ENCODE measurements around the gene GFAP.

Gene GFAP

GRCh38 chr17:44931376-44931775 is 16.1 kb upstream of the GFAP start:
- peaks cover 75% of the 10 kb centered on the region for H3K36me3 ChIP-seq (ENCODE audit: control insufficient read depth, insufficient read depth, low read length)
- H3K9me3 ChIP-seq (ENCODE audit: control insufficient read depth, low read length) = no peaks in the 10 kb centered on the region
- WGBS, 2 experiments = 97 to 98% methylated on average over 5 of the region's 5 CpGs
- H3K4me1 ChIP-seq (ENCODE audit: control insufficient read depth, insufficient read depth, low read length) = no peaks in the 10 kb centered on the region
- H3K27me3 ChIP-seq (ENCODE audit: control insufficient read depth, insufficient read depth, low read length, poor library complexity, severe bottlenecking) = no peaks in the 10 kb centered on the region
- no peak overlapping the region for H3K4me3 ChIP-seq (ENCODE audit: insufficient read depth, low read depth, low read length)
- no peak overlapping the region for H3K27ac ChIP-seq (ENCODE audit: insufficient read depth, low read depth, low read length, poor library complexity, severe bottlenecking)

- peaks cover 75% of the 10 kb centered on the region for H3K36me3 ChIP-seq (ENCODE audit: control insufficient read depth, insufficient read depth, low read length)
- no peak overlapping the region for H3K27ac ChIP-seq (ENCODE audit: insufficient read depth, low read depth, low read length, poor library complexity, severe bottlenecking)
- no peaks in the 10 kb centered on the region for H3K4me1 ChIP-seq (ENCODE audit: control insufficient read depth, insufficient read depth, low read length)
- H3K4me3 ChIP-seq (ENCODE audit: insufficient read depth, low read depth, low read length) = no peak overlapping the region
- 95% methylated on average over 6 of the region's 6 CpGs for WGBS, 2 experiments
- no peaks in the 10 kb centered on the region for H3K9me3 ChIP-seq (ENCODE audit: control insufficient read depth, low read length)
- no peaks in the 10 kb centered on the region for H3K27me3 ChIP-seq (ENCODE audit: control insufficient read depth, insufficient read depth, low read length, poor library complexity, severe bottlenecking)
These were observed 15.4 kb upstream of the GFAP start for GRCh38 chr17:44930667-44931066.

- peaks cover 64% of the 10 kb centered on the region for H3K36me3 ChIP-seq (ENCODE audit: control insufficient read depth, insufficient read depth, low read length)
- H3K4me1 ChIP-seq (ENCODE audit: control insufficient read depth, insufficient read depth, low read length) = no peaks in the 10 kb centered on the region
- no peak overlapping the region for H3K4me3 ChIP-seq (ENCODE audit: insufficient read depth, low read depth, low read length)
- H3K27me3 ChIP-seq (ENCODE audit: control insufficient read depth, insufficient read depth, low read length, poor library complexity, severe bottlenecking) = no peaks in the 10 kb centered on the region
- WGBS, 2 experiments = 94 to 95% methylated on average over 7 of the region's 7 CpGs
- no peaks in the 10 kb centered on the region for H3K9me3 ChIP-seq (ENCODE audit: control insufficient read depth, low read length)
- H3K27ac ChIP-seq (ENCODE audit: insufficient read depth, low read depth, low read length, poor library complexity, severe bottlenecking) = no peak overlapping the region
These were observed 13.8 kb upstream of the GFAP start for GRCh38 chr17:44928950-44929720.

DNA sequence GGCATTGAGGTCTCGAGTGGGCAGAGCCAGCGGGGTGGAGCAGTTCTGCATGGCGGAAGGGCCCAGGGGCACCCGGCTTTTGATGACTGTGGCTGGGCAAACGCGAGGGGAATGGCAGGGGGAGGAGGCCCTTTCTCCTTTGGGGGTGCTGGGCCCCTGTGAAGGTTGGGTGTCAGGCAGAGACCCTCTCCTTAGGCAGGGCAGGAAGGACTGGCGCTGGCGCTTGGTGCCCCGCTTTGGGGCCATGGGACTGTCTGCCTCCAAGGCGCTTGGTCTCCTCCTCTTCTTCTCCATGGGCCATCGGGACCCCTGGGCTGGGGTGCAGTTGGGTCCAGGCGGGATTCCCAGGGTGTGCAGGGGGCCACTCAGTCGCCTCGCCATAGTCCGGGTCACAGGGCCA is 12.8 kb upstream of the GFAP start:
- no peak overlapping the region for H3K27ac ChIP-seq (ENCODE audit: insufficient read depth, low read depth, low read length, poor library complexity, severe bottlenecking)
- no peaks in the 10 kb centered on the region for H3K27me3 ChIP-seq (ENCODE audit: control insufficient read depth, insufficient read depth, low read length, poor library complexity, severe bottlenecking)
- no peaks in the 10 kb centered on the region for H3K9me3 ChIP-seq (ENCODE audit: control insufficient read depth, low read length)
- 96 to 97% methylated on average over 15 of the region's 15 CpGs for WGBS, 2 experiments
- H3K36me3 ChIP-seq (ENCODE audit: control insufficient read depth, insufficient read depth, low read length) = peaks cover 59% of the 10 kb centered on the region
- H3K4me3 ChIP-seq (ENCODE audit: insufficient read depth, low read depth, low read length) = no peak overlapping the region
- peaks cover 4% of the 10 kb centered on the region for H3K4me1 ChIP-seq (ENCODE audit: control insufficient read depth, insufficient read depth, low read length)

GRCh38 chr17:44927696-44928095 is 12.4 kb upstream of the GFAP start:
- 96 to 100% methylated on average over 3 of the region's 3 CpGs for WGBS, 2 experiments
- no peak overlapping the region for H3K4me3 ChIP-seq (ENCODE audit: insufficient read depth, low read depth, low read length)
- H3K36me3 ChIP-seq (ENCODE audit: control insufficient read depth, insufficient read depth, low read length) = peaks cover 59% of the 10 kb centered on the region
- H3K27me3 ChIP-seq (ENCODE audit: control insufficient read depth, insufficient read depth, low read length, poor library complexity, severe bottlenecking) = no peaks in the 10 kb centered on the region
- no peaks in the 10 kb centered on the region for H3K9me3 ChIP-seq (ENCODE audit: control insufficient read depth, low read length)
- H3K27ac ChIP-seq (ENCODE audit: insufficient read depth, low read depth, low read length, poor library complexity, severe bottlenecking) = no peak overlapping the region
- H3K4me1 ChIP-seq (ENCODE audit: control insufficient read depth, insufficient read depth, low read length) = peaks cover 8% of the 10 kb centered on the region

DNA sequence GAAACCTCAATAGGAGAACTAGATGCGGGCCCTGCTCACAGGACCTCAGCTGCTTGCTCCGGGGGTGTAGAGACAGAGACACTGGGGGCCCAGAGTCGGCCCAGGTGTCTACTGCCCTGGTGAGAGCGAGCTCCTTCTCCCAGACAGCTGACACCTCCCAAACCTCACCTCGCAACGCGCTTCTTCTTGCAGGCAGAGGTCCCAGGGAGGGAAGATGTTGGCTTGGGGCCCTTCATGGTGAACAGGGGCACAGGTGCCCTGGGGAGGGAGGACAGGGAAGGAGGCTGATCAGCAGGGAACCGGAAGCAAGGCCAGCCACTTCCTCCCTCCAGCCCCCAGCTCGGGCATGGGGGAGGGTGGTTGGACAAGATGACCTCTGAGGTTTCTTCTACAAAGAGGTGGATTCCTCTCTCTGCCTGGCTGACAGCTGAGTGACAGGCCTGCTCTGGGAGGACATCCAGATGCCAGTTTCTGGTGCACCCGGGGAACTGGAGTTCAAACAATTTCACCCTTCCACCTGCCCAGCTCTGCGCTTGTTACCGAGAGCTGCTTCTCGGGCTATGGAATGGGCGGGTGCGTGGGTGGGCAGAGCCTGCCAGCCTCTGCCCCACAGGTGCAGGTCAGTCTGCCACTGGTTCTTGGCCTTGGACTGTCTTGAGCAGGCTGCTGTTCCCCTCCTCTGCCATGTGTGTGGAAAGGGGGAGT is 11.7 kb upstream of the GFAP start:
- Histone ChIP-seq H3K27me3 (ENCODE audit: control insufficient read depth, insufficient read depth, low read length, poor library complexity, severe bottlenecking) (no peaks in the 10 kb centered on the region), H3K4me3 (ENCODE audit: insufficient read depth, low read depth, low read length) (no peak overlapping the region), H3K27ac (ENCODE audit: insufficient read depth, low read depth, low read length, poor library complexity, severe bottlenecking) (no peak overlapping the region), H3K9me3 (ENCODE audit: control insufficient read depth, low read length) (no peaks in the 10 kb centered on the region), H3K36me3 (ENCODE audit: control insufficient read depth, insufficient read depth, low read length) (peaks cover 57% of the 10 kb centered on the region), H3K4me1 (ENCODE audit: control insufficient read depth, insufficient read depth, low read length) (peaks cover 16% of the 10 kb centered on the region)
- WGBS, 2 experiments = 95 to 98% methylated on average over 15 of the region's 15 CpGs

DNA sequence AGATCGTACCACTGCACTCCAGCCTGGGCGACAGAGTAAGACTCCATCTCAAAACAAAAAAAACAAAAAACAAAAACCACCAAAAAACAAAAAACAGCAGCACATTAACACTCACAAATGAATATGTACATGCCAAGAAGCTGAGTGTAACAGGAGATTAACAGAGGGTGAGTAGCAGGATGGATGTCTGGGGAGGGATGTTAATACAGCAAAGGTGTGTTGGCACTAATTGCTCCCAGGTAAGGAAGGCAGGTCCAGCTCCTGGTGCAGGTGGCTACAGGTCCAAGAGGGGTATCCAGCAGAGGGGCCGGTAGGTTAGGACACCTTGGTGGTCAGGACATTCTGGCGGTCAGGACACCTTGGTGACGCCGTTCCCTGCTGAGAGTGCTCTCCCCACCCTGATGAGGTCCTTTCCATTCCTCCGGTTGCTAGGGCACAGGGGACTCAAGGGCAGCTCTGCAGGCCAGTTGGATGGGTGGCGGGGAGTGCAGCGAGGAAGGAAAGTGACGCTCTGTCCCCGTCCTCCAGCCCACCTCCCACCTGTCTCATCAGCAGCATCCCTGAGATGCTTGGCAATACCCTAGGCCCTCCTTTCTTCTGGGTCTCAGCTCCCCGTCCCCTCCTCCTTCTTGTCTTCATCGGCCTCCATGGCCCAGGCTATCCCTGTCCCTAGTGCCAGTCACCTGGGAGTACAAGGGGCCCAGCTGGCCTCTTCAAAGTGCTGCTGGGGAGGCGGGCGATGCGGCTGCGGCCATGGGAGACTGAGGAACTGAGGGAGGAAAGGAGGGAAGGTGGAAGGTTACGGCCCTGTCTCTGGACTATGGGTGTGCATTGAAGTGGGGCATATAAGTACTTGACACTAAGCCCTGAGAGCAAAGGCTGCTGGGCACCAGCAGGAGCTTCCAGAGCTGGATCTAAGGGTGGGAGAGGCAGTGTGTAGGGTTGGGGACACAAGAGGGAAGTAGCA is 10.7 kb upstream of the GFAP start:
- H3K27ac ChIP-seq (ENCODE audit: insufficient read depth, low read depth, low read length, poor library complexity, severe bottlenecking) = no peak overlapping the region
- H3K36me3 ChIP-seq (ENCODE audit: control insufficient read depth, insufficient read depth, low read length) = peaks cover 48% of the 10 kb centered on the region
- WGBS, 2 experiments = 95 to 96% methylated on average over 16 to 18 of the region's 18 CpGs
- no peaks in the 10 kb centered on the region for H3K9me3 ChIP-seq (ENCODE audit: control insufficient read depth, low read length)
- no peaks in the 10 kb centered on the region for H3K27me3 ChIP-seq (ENCODE audit: control insufficient read depth, insufficient read depth, low read length, poor library complexity, severe bottlenecking)
- peaks cover 20% of the 10 kb centered on the region for H3K4me1 ChIP-seq (ENCODE audit: control insufficient read depth, insufficient read depth, low read length)
- no peak overlapping the region for H3K4me3 ChIP-seq (ENCODE audit: insufficient read depth, low read depth, low read length)

- Histone ChIP-seq H3K36me3 (ENCODE audit: control insufficient read depth, insufficient read depth, low read length) (peaks cover 34% of the 10 kb centered on the region), H3K4me1 (ENCODE audit: control insufficient read depth, insufficient read depth, low read length) (peaks cover 21% of the 10 kb centered on the region), H3K27me3 (ENCODE audit: control insufficient read depth, insufficient read depth, low read length, poor library complexity, severe bottlenecking) (no peaks in the 10 kb centered on the region), H3K27ac (ENCODE audit: insufficient read depth, low read depth, low read length, poor library complexity, severe bottlenecking) (no peak overlapping the region), H3K4me3 (ENCODE audit: insufficient read depth, low read depth, low read length) (no peak overlapping the region), H3K9me3 (ENCODE audit: control insufficient read depth, low read length) (no peaks in the 10 kb centered on the region)
- 84 to 88% methylated on average over 9 of the region's 9 CpGs for whole genome bisulfite sequencing, 2 experiments
These were observed 8.8 kb upstream of the GFAP start for GRCh38 chr17:44924107-44924544.

DNA sequence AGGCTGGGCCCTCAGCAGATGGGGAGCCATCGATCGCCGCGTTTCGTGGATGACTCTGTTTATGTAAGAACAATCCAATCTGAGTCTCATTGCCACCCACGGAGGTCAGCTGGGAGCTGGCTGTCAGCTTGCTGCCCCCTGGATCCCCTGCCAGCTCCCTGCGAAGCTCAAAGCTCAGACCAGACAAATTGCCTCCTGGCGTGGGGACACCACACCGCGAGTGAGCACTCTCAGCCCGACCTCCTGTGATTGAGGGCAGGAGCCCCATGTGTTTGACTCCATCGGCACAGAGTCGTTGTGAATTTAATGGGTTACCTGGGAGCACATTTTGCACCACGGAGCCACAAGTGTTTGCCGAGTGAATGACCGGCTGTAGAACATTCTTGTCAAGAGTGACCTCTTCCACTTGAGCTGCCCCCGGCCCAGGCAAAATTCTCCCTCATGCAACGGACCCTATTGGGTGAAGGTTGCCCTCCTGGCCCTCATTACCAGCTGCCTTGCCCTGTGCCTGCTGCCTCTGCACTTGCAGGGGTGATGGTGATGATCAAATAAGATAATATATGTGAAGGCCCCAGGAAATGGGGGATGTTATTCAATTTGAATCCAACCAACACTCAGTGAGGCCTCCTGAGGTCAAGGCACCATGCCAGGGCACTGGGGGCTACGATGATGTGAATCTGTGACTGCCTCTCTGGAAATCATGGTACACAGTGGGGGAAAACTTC is 7.6 kb upstream of the GFAP start:
- Histone ChIP-seq H3K27me3 (ENCODE audit: control insufficient read depth, insufficient read depth, low read length, poor library complexity, severe bottlenecking) (no peaks in the 10 kb centered on the region), H3K36me3 (ENCODE audit: control insufficient read depth, insufficient read depth, low read length) (peaks cover 23% of the 10 kb centered on the region), H3K4me1 (ENCODE audit: control insufficient read depth, insufficient read depth, low read length) (peaks cover 21% of the 10 kb centered on the region), H3K4me3 (ENCODE audit: insufficient read depth, low read depth, low read length) (no peak overlapping the region), H3K9me3 (ENCODE audit: control insufficient read depth, low read length) (no peaks in the 10 kb centered on the region), H3K27ac (ENCODE audit: insufficient read depth, low read depth, low read length, poor library complexity, severe bottlenecking) (no peak overlapping the region)
- 86 to 87% methylated on average over 19 of the region's 19 CpGs for WGBS, 2 experiments
